SU-DHL-6 (cell line): ENCODE data around the gene AKR7A3.

ENCODE experiments used
- H2AFZ ChIP-seq: fragments of 200-600 bp; sonication (generic); 2 replicates; pipeline ENCODE4 v1.6.1; 2014; ENCODE audit warnings: low read depth, mild to moderate bottlenecking, moderate library complexity, mixed read lengths, antibody characterized with exemption, low read length; ENCODE audit not compliant: severe bottlenecking
- H3F3A ChIP-seq: fragments of 200-600 bp; shearing (Covaris generic); 2 replicates; pipeline ENCODE4 v1.6.0; 2016; ENCODE audit warnings: antibody characterized with exemption, mild to moderate bottlenecking; ENCODE audit not compliant: insufficient read depth
- H3K27ac ChIP-seq: fragments of 200-600 bp; sonication (generic); 2 replicates; pipeline ENCODE4 v1.5.1; 2016; ENCODE audit warnings: low read depth, mild to moderate bottlenecking, low read length, moderate library complexity, mixed read lengths
- H3K27me3 ChIP-seq: fragments of 200-600 bp; sonication (generic), shearing (Covaris generic); 2 replicates; pipeline ENCODE4 v1.6.0; 2014; ENCODE audit warnings: mild to moderate bottlenecking, low read length
- H3K36me3 ChIP-seq: fragments of 200-600 bp; sonication (generic); 2 replicates; pipeline ENCODE4 v1.6.1; 2014; ENCODE audit warnings: mild to moderate bottlenecking, low read length, mixed read lengths
- H3K4me2 ChIP-seq: fragments of 300-600, 200-600 bp; shearing (Covaris generic), sonication (generic); 2 replicates; pipeline ENCODE4 v1.6.0; 2014; ENCODE audit warnings: low read length, low read depth, mild to moderate bottlenecking; ENCODE audit not compliant: poor library complexity, severe bottlenecking
- H3K4me3 ChIP-seq: fragments of 200-600 bp; sonication (generic); 2 replicates; pipeline ENCODE4 v1.5.1; 2014; ENCODE audit warnings: antibody characterized with exemption, low read length, mild to moderate bottlenecking, mixed read lengths; ENCODE audit not compliant: insufficient read depth, poor library complexity, severe bottlenecking
- H3K79me2 ChIP-seq: fragments of 200-600 bp; sonication (generic); 2 replicates; pipeline ENCODE4 v1.6.1; 2014; ENCODE audit warnings: mild to moderate bottlenecking, low read length, moderate library complexity; ENCODE audit not compliant: insufficient read depth
- H3K9ac ChIP-seq: fragments of 200-600 bp; sonication (generic); 2 replicates; pipeline ENCODE4 v1.7.0; 2014; ENCODE audit warnings: mild to moderate bottlenecking, low read length
- H3K9me2 ChIP-seq: fragments of 200-600 bp; sonication (generic); replicated peaks from 2 replicates; pipeline ENCODE4 v1.6.1; 2014; ENCODE audit warnings: low read length; ENCODE audit not compliant: insufficient read depth
- H3K9me3 ChIP-seq: fragments of 200-600 bp; sonication (generic); 2 replicates; pipeline ENCODE4 v1.6.1; 2014; ENCODE audit warnings: low read length, mixed read lengths; ENCODE audit not compliant: insufficient read depth
- H4K20me1 ChIP-seq: fragments of 200-600 bp; sonication (generic); 2 replicates; pipeline ENCODE4 v1.6.1; 2014; ENCODE audit warnings: low read depth, mild to moderate bottlenecking, antibody characterized with exemption, low read length, moderate library complexity, mixed read lengths
- EZH2phosphoT487 ChIP-seq: fragments of 200-600 bp; sonication (generic), shearing (Covaris generic); conservative IDR thresholded peaks from 2 replicates; pipeline ENCODE4 v1.6.1; 2018; ENCODE audit warnings: mild to moderate bottlenecking, antibody characterized with exemption, low read length, moderate library complexity, mixed read lengths
- TF ChIP-seq, protein P1 (sequence below): fragments of 200-600 bp; sonication (generic); IDR thresholded peaks from one replicate; pipeline ENCODE4 v1.5.1; 2017; ENCODE audit warnings: antibody characterized with exemption, mild to moderate bottlenecking, low read length, moderate library complexity; ENCODE audit not compliant: insufficient read depth, poor library complexity, severe bottlenecking

AKR7A3 gene

DNA sequence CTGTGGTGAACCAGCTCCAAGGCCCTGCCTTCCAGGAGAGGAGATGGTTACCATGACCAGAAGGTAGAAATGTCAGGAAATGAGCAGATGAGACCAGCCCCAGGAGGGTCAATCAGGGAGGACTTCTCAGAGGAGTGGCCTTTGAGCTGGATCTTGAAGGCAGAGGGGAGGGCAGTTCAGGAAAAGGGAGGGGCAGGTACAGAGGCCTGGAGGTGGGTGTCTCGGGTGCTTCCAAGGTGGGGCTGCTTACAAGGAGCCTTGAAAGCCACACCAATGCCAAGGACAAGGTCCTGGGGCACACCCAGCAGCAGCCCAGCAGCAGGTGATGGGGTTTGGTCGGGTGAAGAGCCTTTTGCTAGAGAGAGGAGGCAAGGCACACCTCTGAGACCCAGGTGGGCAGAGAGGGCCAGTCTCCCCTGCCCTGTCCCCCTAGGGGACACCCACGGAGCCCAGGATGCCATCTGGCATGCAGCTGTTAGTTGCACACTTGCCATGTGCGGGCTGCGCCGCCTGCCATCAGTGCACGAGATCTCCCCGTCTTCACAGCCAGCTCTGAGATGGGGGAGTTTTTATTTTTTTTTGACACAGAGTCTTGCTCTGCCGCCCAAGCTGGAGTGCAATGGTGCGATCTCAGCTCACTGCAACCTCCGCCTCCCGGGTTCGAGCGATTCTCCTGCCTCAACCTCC lies 42.0 kb upstream of the AKR7A3 start:
- H3K9ac ChIP-seq: no peak overlapping the region
- no peak overlapping the region for H3K4me2 ChIP-seq
- no peaks in the 10 kb centered on the region for H4K20me1 ChIP-seq
- no peaks in the 10 kb centered on the region for H3K9me2 ChIP-seq
- H3K36me3 ChIP-seq: no peaks in the 10 kb centered on the region
- no peaks in the 10 kb centered on the region for H3K9me3 ChIP-seq
- H3K79me2 ChIP-seq: no peaks in the 10 kb centered on the region
- no peaks in the 10 kb centered on the region for H3F3A ChIP-seq
- no peak overlapping the region for H2AFZ ChIP-seq
- no peak for TF ChIP-seq EZH2phosphoT487
- TF ChIP-seq, protein P1, sequence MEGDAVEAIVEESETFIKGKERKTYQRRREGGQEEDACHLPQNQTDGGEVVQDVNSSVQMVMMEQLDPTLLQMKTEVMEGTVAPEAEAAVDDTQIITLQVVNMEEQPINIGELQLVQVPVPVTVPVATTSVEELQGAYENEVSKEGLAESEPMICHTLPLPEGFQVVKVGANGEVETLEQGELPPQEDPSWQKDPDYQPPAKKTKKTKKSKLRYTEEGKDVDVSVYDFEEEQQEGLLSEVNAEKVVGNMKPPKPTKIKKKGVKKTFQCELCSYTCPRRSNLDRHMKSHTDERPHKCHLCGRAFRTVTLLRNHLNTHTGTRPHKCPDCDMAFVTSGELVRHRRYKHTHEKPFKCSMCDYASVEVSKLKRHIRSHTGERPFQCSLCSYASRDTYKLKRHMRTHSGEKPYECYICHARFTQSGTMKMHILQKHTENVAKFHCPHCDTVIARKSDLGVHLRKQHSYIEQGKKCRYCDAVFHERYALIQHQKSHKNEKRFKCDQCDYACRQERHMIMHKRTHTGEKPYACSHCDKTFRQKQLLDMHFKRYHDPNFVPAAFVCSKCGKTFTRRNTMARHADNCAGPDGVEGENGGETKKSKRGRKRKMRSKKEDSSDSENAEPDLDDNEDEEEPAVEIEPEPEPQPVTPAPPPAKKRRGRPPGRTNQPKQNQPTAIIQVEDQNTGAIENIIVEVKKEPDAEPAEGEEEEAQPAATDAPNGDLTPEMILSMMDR: no peak
- H3K4me3 ChIP-seq: no peak overlapping the region
- H3K27ac ChIP-seq: no peak overlapping the region
- no peaks in the 10 kb centered on the region for H3K27me3 ChIP-seq

DNA sequence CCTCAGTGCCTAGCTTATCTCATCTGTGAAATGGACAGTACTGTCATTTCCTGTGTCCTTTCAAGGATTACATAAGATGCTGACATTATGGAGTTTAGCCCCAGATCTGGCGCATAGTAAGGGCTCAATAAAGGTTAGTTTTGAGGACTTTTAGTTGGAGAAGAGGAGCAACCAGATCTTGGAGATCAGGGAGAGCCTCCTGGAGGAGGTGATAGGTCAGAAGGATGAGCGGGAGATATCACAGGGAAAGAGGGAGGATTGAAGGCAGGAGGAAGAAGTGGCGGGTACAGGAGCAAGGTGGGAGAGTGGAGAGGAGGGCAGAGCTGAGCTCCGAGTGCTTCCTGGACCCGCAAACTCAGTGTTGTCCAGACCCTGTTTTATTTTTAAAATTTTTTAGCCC lies 41.0 kb upstream of the AKR7A3 start:
- no peaks in the 10 kb centered on the region for H4K20me1 ChIP-seq
- no peak overlapping the region for H3K27ac ChIP-seq
- no peaks in the 10 kb centered on the region for H3K36me3 ChIP-seq

DNA sequence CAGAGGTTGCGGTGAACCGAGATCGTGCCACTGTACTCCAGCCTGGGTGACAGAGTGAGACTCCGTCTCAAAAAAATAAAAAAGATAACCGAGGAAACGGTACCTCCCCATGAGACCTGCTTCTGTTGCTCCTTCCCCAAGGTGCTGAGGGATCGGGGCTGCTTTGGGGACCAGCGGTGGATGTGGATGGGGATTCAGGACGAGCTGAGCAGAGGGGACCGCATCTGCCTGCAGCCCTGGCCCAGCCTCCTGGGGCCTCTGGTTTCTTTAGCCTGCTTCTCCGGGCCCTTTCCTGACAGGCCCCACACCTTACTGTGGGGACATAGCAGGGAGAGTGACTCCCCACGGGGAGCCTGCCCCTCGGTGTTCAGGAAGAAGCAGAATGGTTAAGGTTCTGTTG lies 40.6 kb upstream of the AKR7A3 start:
- H3K9ac ChIP-seq: no peak overlapping the region
- H3K27ac ChIP-seq: no peak overlapping the region

More for the DNA sequence above, 41.0 kb upstream of the AKR7A3 start:
- no peaks in the 10 kb centered on the region for H3K9me3 ChIP-seq
- H3K79me2 ChIP-seq: no peaks in the 10 kb centered on the region
- H2AFZ ChIP-seq: no peak overlapping the region
- H3K4me2 ChIP-seq: no peak overlapping the region
- H3K9ac ChIP-seq: no peak overlapping the region
- no peaks in the 10 kb centered on the region for H3K9me2 ChIP-seq
- TF ChIP-seq, protein P1: no peak
- H3F3A ChIP-seq: no peaks in the 10 kb centered on the region
- no peak overlapping the region for H3K4me3 ChIP-seq
- no peaks in the 10 kb centered on the region for H3K27me3 ChIP-seq

More for the DNA sequence above, 40.6 kb upstream of the AKR7A3 start:
- TF ChIP-seq EZH2phosphoT487: no peak
- TF ChIP-seq, protein P1: no peak
- H3K9me3 ChIP-seq: no peaks in the 10 kb centered on the region
- H3K27me3 ChIP-seq: no peaks in the 10 kb centered on the region
- no peaks in the 10 kb centered on the region for H3K36me3 ChIP-seq
- no peaks in the 10 kb centered on the region for H3K79me2 ChIP-seq
- no peak overlapping the region for H3K4me2 ChIP-seq
- H3K4me3 ChIP-seq: no peak overlapping the region
- no peak overlapping the region for H2AFZ ChIP-seq
- no peaks in the 10 kb centered on the region for H3F3A ChIP-seq
- H3K9me2 ChIP-seq: no peaks in the 10 kb centered on the region
- H4K20me1 ChIP-seq: no peaks in the 10 kb centered on the region
